ENCODE results near the gene TEX28. TPM values are rescaled to one million over a fixed set of nuclear protein-coding genes. Genes with fewer than 3 reads are reported as not detected.
"Not testable (repeated sequence)": the region's sequence is repeated elsewhere in the genome, so short reads cannot be mapped to it uniquely, and the experiment has no call there.

TEX28 gene
- total and polyA plus RNA-seq, 7 experiments from 2014 or later = not detected

DNA sequence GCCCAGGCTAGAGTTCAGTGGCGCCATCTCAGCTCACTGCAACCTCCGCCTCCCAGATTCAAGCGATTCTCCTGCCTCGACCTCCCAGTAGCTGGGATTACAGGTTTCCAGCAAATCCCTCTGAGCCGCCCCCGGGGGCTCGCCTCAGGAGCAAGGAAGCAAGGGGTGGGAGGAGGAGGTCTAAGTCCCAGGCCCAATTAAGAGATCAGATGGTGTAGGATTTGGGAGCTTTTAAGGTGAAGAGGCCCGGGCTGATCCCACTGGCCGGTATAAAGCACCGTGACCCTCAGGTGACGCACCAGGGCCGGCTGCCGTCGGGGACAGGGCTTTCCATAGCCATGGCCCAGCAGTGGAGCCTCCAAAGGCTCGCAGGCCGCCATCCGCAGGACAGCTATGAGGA, 37.6 kb downstream of the TEX28 start, which contains the start of gene OPN1MW3:
TSS of gene OPN1MW3 (plus strand) at position 301 of the 400 bp plus-strand sequence. CDS start at position 339, 38 bp downstream.
- H3K9me3 ChIP-seq (ENCODE audit: control insufficient read depth in 2 of 3, low read length in 3 of 3); H3K36me3 Mint-ChIP-seq; DNase-seq; ATAC-seq; H3K27me3 ChIP-seq (ENCODE audit: control insufficient read depth in 2 of 2, insufficient read depth in 2 of 2, low read length in 2 of 2); H3K4me1 ChIP-seq (ENCODE audit: control insufficient read depth in 2 of 2, insufficient read depth in 2 of 2, low read length in 2 of 2); H3K4me1 Mint-ChIP-seq; H3K4me3 ChIP-seq (ENCODE audit: low read length); H3K4me3 Mint-ChIP-seq; CTCF ChIA-PET; H3K36me3 ChIP-seq (ENCODE audit: control insufficient read depth in 2 of 3, insufficient read depth in 3 of 3, low read length in 3 of 3); H3K27ac ChIP-seq (ENCODE audit: low read depth, low read length); H3K27ac Mint-ChIP-seq; H3K27me3 Mint-ChIP-seq; H3K9me3 Mint-ChIP-seq; POLR2A ChIA-PET; intact Hi-C loops (cut with micrococcal nuclease): not testable (repeated sequence)

DNA sequence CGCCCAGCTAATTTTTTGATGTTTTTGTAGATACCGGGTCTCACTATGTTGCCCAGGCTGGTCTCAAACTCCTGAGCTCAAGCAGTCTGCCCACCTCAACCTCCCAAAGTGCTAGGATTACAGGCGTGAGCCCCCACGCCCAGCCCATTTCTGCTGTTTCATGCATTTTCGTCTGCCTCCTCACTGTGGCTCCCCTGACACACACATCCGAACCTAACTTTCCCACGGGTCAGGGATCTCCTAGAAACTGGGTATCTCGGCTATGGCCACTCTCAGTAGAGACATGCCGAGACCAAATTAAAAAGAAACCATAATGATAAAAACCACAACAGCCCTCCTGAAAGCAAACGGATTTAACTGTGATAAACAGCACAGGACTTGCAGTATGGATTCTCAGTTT, 46.8 kb downstream of the TEX28 start:
- H3K36me3 Mint-ChIP-seq; H3K27me3 ChIP-seq (ENCODE audit: control insufficient read depth in 2 of 2, insufficient read depth in 2 of 2, low read length in 2 of 2); CTCF ChIA-PET; H3K4me1 Mint-ChIP-seq; H3K9me3 ChIP-seq (ENCODE audit: control insufficient read depth in 2 of 3, low read length in 3 of 3); H3K4me1 ChIP-seq (ENCODE audit: control insufficient read depth in 2 of 2, insufficient read depth in 2 of 2, low read length in 2 of 2); DNase-seq; H3K27ac Mint-ChIP-seq; intact Hi-C loops (cut with micrococcal nuclease); H3K9me3 Mint-ChIP-seq; H3K27me3 Mint-ChIP-seq; H3K4me3 ChIP-seq (ENCODE audit: low read length); H3K36me3 ChIP-seq (ENCODE audit: control insufficient read depth in 2 of 3, insufficient read depth in 3 of 3, low read length in 3 of 3); H3K27ac ChIP-seq (ENCODE audit: low read depth, low read length); H3K4me3 Mint-ChIP-seq; POLR2A ChIA-PET: not testable (repeated sequence)
- peak; percentile 6 for ATAC-seq

DNA sequence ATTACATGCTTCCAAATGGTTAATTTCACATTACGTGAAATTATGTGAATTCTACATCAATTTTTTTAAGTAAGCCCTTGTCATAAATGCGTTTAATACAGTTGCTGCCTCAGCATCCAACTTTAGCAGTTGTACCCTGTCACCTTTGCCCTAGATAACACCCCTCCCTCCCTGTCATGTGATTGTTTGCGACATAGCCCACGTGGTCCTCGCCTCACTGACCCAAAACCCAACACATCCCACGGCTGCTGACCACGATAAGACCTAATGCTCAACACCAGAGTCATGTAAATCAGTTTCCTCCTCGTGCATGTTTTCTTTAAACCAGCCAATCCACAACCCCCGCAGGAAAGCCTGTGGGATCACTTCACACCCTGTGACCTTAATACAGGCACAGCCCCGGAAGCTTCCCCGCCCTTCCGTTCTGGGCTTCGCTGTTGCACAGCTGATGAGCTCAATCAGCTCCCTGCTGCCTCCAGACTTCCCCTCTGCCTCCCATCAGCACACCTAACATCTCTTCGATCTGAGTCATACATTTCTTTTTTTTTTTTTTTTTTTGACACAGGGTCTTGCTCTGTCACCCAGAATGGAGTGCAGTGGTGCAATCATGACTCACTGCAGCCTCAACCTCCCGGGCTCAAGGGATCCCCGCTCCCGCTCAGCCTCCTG, 47.4 kb downstream of the TEX28 start:
- H3K9me3 ChIP-seq (ENCODE audit: control insufficient read depth in 2 of 3, low read length in 3 of 3); H3K27ac ChIP-seq (ENCODE audit: low read depth, low read length); CTCF ChIA-PET; POLR2A ChIA-PET; intact Hi-C loops (cut with micrococcal nuclease); H3K27me3 ChIP-seq (ENCODE audit: control insufficient read depth in 2 of 2, insufficient read depth in 2 of 2, low read length in 2 of 2); H3K27me3 Mint-ChIP-seq; H3K4me3 ChIP-seq (ENCODE audit: low read length); H3K36me3 Mint-ChIP-seq; H3K36me3 ChIP-seq (ENCODE audit: control insufficient read depth in 2 of 3, insufficient read depth in 3 of 3, low read length in 3 of 3); H3K9me3 Mint-ChIP-seq; H3K4me1 Mint-ChIP-seq; H3K4me1 ChIP-seq (ENCODE audit: control insufficient read depth in 2 of 2, insufficient read depth in 2 of 2, low read length in 2 of 2): not testable (repeated sequence)
- Mint-ChIP-seq H3K4me3 (peak overlapping the region in 1 of 10 donors; percentile 16), H3K27ac (peak overlapping the region in 2 of 9 donors; percentile 41 to 46)
- ATAC-seq = peak; percentile 95
- DNase-seq = peak in 2 of 9 donors; percentile 32 to 51

DNA sequence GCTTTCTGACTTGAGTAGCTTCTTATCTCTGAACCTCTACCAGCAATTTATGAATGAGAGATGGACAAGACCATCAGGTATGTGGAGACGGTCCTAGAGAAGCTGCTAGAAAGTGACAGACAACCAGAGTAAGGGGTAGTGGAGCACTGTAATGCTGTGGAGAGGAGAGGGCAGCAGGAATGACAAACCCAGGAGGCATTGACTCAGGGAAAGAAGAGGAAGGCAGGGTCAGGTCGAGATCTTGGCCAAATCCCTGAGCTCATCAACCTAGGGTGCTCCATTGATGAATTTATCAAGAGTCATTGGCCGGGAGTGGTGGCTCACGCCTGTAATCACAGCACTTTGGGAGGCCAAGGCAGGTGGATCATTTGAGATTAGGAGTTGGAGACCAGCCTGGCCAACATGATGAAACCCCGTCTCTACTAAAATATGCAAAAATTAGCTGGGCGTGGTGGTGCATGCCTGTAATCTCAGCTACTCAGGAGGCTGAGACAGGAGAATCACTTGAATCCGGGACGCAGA, 54.9 kb downstream of the TEX28 start:
- ATAC-seq; H3K27ac Mint-ChIP-seq; H3K9me3 Mint-ChIP-seq; H3K27me3 ChIP-seq (ENCODE audit: control insufficient read depth in 2 of 2, insufficient read depth in 2 of 2, low read length in 2 of 2); H3K4me3 ChIP-seq (ENCODE audit: low read length); H3K36me3 Mint-ChIP-seq; H3K4me3 Mint-ChIP-seq; POLR2A ChIA-PET; H3K27ac ChIP-seq (ENCODE audit: low read depth, low read length); H3K9me3 ChIP-seq (ENCODE audit: control insufficient read depth in 2 of 3, low read length in 3 of 3); intact Hi-C loops (cut with micrococcal nuclease); H3K4me1 ChIP-seq (ENCODE audit: control insufficient read depth in 2 of 2, insufficient read depth in 2 of 2, low read length in 2 of 2); H3K4me1 Mint-ChIP-seq; CTCF ChIA-PET; H3K36me3 ChIP-seq (ENCODE audit: control insufficient read depth in 2 of 3, insufficient read depth in 3 of 3, low read length in 3 of 3); H3K27me3 Mint-ChIP-seq; DNase-seq: not testable (repeated sequence)

DNA sequence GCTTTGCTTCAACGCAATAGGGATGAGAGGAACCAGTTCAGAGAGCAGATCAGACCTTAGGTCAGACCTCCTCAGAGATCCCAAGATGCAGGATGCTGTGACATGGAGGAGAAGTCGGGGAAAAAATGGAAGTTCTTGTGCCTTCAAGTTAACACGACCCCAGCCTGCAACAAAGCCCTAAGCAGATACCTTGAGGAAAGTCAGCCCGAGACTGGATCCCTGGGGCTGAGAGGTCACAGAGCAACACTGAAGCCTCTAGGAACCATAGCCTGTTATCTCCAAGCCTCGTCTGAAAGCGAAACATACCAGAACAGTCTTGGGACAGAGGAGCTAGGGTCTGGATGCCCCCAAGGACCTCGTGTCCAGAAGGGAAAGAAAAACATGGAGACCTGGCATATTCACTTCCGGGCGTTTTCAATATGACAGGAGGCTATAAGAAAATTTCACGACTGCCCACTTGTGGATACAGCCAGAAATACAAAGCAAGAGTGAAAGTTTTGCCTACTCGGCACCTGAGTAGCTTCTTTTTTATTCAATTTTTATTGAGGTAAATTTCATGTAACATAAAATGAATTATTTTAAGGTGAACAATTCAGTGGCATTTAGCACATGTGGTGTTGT, 55.9 kb downstream of the TEX28 start:
- H3K27ac Mint-ChIP-seq; H3K27me3 Mint-ChIP-seq; H3K36me3 Mint-ChIP-seq; H3K4me3 ChIP-seq (ENCODE audit: low read length); H3K27ac ChIP-seq (ENCODE audit: low read depth, low read length); H3K4me1 ChIP-seq (ENCODE audit: control insufficient read depth in 2 of 2, insufficient read depth in 2 of 2, low read length in 2 of 2); DNase-seq; H3K4me1 Mint-ChIP-seq; H3K36me3 ChIP-seq (ENCODE audit: control insufficient read depth in 2 of 3, insufficient read depth in 3 of 3, low read length in 3 of 3); intact Hi-C loops (cut with micrococcal nuclease); ATAC-seq; H3K9me3 Mint-ChIP-seq; H3K27me3 ChIP-seq (ENCODE audit: control insufficient read depth in 2 of 2, insufficient read depth in 2 of 2, low read length in 2 of 2); POLR2A ChIA-PET; H3K9me3 ChIP-seq (ENCODE audit: control insufficient read depth in 2 of 3, low read length in 3 of 3); CTCF ChIA-PET; H3K4me3 Mint-ChIP-seq: not testable (repeated sequence)

DNA sequence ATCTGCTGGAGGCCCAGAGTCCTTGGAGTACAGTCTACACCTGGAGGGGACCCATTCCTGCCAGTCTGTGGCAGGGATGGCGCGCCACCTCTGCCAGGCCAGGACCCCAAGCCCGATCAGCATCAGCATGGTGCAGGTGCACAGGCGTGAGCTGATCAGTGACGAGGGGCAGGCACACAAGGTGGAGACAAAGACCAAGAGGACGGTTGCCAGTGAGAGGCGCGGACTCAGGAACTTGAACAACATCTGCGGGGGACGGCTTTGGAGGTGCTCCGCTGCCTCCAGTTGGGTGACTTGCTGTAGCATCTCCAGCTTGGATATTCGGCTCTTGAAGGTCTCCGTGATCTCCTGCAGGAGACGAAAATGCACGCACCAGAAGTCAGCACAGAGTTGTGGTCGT, 61.3 kb downstream of the TEX28 start:
- CTCF ChIA-PET; DNase-seq; H3K36me3 Mint-ChIP-seq; H3K9me3 ChIP-seq (ENCODE audit: control insufficient read depth in 2 of 3, low read length in 3 of 3); H3K4me3 ChIP-seq (ENCODE audit: low read length); H3K9me3 Mint-ChIP-seq; H3K4me1 Mint-ChIP-seq; ATAC-seq; H3K27ac ChIP-seq (ENCODE audit: low read depth, low read length); H3K27ac Mint-ChIP-seq; H3K36me3 ChIP-seq (ENCODE audit: control insufficient read depth in 2 of 3, insufficient read depth in 3 of 3, low read length in 3 of 3); H3K4me1 ChIP-seq (ENCODE audit: control insufficient read depth in 2 of 2, insufficient read depth in 2 of 2, low read length in 2 of 2); intact Hi-C loops (cut with micrococcal nuclease); H3K4me3 Mint-ChIP-seq; H3K27me3 ChIP-seq (ENCODE audit: control insufficient read depth in 2 of 2, insufficient read depth in 2 of 2, low read length in 2 of 2); H3K27me3 Mint-ChIP-seq; POLR2A ChIA-PET: not testable (repeated sequence)

DNA sequence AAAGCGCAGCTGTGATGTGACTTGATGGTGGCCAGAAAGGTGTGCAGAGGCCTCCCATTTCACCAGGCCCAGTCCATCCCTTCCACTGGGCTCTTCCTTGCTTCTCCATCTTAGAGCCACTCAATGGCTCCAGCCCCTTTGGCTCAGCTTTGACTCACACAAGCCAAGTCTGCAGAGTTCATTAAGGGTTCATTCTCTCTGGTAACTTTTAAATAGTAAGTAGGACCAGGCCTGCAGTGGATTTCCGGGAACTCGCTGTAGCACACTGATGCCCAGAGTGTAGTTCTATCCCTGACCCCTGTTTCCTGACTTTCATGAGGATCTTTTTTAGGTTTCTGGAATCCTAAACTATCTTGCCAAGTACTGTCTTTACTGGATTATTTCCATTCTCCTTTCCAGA, 63.5 kb downstream of the TEX28 start:
- H3K4me1 Mint-ChIP-seq; H3K9me3 Mint-ChIP-seq; H3K27me3 ChIP-seq (ENCODE audit: control insufficient read depth in 2 of 2, insufficient read depth in 2 of 2, low read length in 2 of 2); H3K27me3 Mint-ChIP-seq; H3K9me3 ChIP-seq (ENCODE audit: control insufficient read depth in 2 of 3, low read length in 3 of 3); DNase-seq; POLR2A ChIA-PET; H3K27ac Mint-ChIP-seq; H3K4me3 ChIP-seq (ENCODE audit: low read length); H3K36me3 Mint-ChIP-seq; intact Hi-C loops (cut with micrococcal nuclease); H3K4me1 ChIP-seq (ENCODE audit: control insufficient read depth in 2 of 2, insufficient read depth in 2 of 2, low read length in 2 of 2); H3K36me3 ChIP-seq (ENCODE audit: control insufficient read depth in 2 of 3, insufficient read depth in 3 of 3, low read length in 3 of 3); H3K4me3 Mint-ChIP-seq; H3K27ac ChIP-seq (ENCODE audit: low read depth, low read length); CTCF ChIA-PET; ATAC-seq: not testable (repeated sequence)
